Measurements from ENCODE around the gene TREH.
"Not testable (repeated sequence)": the region's sequence is repeated elsewhere in the genome, so short reads cannot be mapped to it uniquely, and the experiment has no call there.

The TREH gene

GRCh38 chr11:118694185-118694584, 14.7 kb upstream of the TREH start:
- Histone ChIP-seq H3K9ac (ENCODE audit: low read depth, low read length) (no peak overlapping the region), H3K27me3 (ENCODE audit: control insufficient read depth, insufficient read depth, low read length) (no peaks in the 10 kb centered on the region), H3K36me3 (ENCODE audit: control insufficient read depth, insufficient read depth, low read length) (no peaks in the 10 kb centered on the region), H3K4me1 (ENCODE audit: control insufficient read depth, insufficient read depth, low read length) (peaks cover 2% of the 10 kb centered on the region), H3K9me3 (ENCODE audit: control insufficient read depth, insufficient read depth, low read length) (no peaks in the 10 kb centered on the region), H3K4me3 (ENCODE audit: low read depth, low read length) (no peak overlapping the region)

DNA sequence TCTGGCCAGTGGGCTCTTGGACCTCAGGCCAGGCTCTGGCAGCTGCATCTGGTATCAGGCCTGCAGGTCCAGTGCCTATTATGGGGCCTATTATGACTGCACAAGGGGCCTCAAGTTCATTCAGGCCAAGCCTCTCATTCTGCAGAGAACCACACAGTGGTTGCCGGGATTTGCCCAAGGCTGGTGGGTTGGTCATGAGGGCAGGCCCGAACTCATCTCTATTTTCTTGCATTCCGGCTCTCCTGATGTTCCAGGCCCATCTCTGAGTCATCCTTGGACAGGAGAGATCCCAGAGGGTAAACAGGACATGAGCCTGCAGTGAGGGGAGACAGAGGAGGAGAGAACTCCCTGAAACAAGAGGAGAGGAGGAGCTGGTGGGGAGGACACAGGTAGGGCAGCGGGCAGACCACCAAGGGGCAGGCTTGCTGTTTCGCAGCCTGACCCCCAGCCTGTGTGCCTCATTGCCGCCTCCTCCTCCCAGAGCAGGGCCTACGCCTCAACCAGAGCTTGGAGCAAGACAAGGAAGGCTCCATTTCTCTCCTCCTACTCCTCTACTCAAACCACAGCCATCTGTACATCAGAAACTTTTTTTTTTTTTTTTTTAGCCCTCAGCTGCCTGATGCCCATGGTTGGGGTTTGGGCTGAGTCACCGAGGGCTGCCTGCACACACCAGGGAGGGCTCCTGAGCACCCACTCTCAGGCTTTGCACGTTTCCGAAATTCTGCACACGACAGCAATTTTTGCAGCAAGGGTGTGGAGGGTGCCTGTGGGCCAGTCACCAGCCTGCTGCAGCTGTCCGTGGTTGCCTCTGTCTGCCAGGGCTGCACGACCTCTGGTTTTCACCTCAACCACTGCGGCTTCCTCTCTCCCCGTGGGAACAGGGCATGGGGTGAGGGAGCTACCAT, 12.7 kb upstream of the TREH start:
- Histone ChIP-seq H3K9me3 (ENCODE audit: control insufficient read depth, insufficient read depth, low read length) (no peaks in the 10 kb centered on the region), H3K4me1 (ENCODE audit: control insufficient read depth, insufficient read depth, low read length) (peaks cover 2% of the 10 kb centered on the region), H3K27me3 (ENCODE audit: control insufficient read depth, insufficient read depth, low read length) (no peaks in the 10 kb centered on the region), H3K4me3 (ENCODE audit: low read depth, low read length) (no peak overlapping the region), H3K9ac (ENCODE audit: low read depth, low read length) (peak overlapping the region; percentile 60), H3K36me3 (ENCODE audit: control insufficient read depth, insufficient read depth, low read length) (no peaks in the 10 kb centered on the region)

DNA sequence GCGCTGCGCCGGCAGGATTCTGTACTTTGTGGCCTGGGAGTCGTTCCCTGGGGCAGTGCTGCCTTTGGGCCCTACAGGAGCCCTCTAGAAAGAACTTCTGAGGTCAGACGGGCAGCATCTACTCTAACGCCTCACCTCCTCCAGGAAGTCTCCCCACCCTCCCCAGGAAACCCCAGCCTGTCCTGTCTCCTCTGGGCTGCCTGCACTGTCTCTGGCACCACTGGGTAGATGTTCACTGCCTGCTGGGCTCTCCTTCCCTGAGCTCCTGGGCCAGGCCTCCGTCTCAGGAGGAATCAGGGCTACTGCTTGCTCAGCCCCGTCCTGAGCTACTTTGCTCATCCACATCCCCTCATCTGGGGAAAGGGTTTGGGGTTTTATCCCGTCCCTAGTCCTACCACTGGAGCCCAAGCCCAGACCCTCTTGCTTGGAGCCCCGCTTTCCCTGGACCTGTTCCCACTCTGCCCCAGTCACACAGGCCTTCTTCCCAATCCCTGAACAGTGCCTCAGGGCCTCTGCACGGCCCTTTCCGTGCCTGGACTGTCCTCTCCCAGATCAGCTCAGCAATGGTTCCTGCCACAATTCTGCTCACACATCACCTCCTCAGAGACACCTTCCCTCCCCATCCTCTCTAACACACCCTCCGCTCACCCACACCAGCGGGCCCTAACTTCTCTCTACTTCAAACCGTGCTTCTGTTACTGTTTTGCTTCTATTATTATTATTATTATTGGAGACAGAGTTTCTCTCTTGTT, 11.3 kb upstream of the TREH start:
- H3K9me3 ChIP-seq (ENCODE audit: control insufficient read depth, insufficient read depth, low read length) = no peaks in the 10 kb centered on the region
- H3K4me1 ChIP-seq (ENCODE audit: control insufficient read depth, insufficient read depth, low read length) = peaks cover 2% of the 10 kb centered on the region
- peak overlapping the region; percentile 16 for H3K9ac ChIP-seq (ENCODE audit: low read depth, low read length)
- H3K4me3 ChIP-seq (ENCODE audit: low read depth, low read length) = no peak overlapping the region
- no peaks in the 10 kb centered on the region for H3K36me3 ChIP-seq (ENCODE audit: control insufficient read depth, insufficient read depth, low read length)
- no peaks in the 10 kb centered on the region for H3K27me3 ChIP-seq (ENCODE audit: control insufficient read depth, insufficient read depth, low read length)

GRCh38 chr11:118689852-118690552, 10.6 kb upstream of the TREH start:
- Histone ChIP-seq H3K9ac (ENCODE audit: low read depth, low read length) (peak overlapping the region; percentile 16), H3K9me3 (ENCODE audit: control insufficient read depth, insufficient read depth, low read length) (no peaks in the 10 kb centered on the region), H3K4me1 (ENCODE audit: control insufficient read depth, insufficient read depth, low read length) (peaks cover 2% of the 10 kb centered on the region), H3K36me3 (ENCODE audit: control insufficient read depth, insufficient read depth, low read length) (no peaks in the 10 kb centered on the region), H3K27me3 (ENCODE audit: control insufficient read depth, insufficient read depth, low read length) (no peaks in the 10 kb centered on the region), H3K4me3 (ENCODE audit: low read depth, low read length) (peak overlapping the region; percentile 44)

DNA sequence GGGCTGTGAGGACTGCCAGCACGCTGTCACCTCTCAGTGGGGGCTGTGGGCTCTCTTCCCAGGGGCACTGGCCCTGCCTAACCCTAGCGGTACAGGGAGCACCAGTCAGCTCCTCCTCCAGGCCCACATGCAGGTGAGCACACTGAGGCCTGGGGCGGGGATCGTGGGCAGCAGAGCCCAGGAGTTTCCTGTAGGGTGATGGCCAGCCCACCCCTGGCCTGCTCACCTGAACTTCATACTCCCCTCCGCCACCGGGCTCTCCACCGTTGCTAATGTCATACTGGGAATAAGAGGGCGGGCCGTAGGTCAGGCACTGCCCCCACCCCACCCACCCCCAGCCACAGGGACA, 10.0 kb upstream of the TREH start:
- peaks cover 2% of the 10 kb centered on the region for H3K4me1 ChIP-seq (ENCODE audit: control insufficient read depth, insufficient read depth, low read length)
- H3K36me3 ChIP-seq (ENCODE audit: control insufficient read depth, insufficient read depth, low read length) = no peaks in the 10 kb centered on the region
- no peaks in the 10 kb centered on the region for H3K9me3 ChIP-seq (ENCODE audit: control insufficient read depth, insufficient read depth, low read length)
- peak overlapping the region; percentile 42 for H3K4me3 ChIP-seq (ENCODE audit: low read depth, low read length)
- H3K27me3 ChIP-seq (ENCODE audit: control insufficient read depth, insufficient read depth, low read length) = no peaks in the 10 kb centered on the region
- H3K9ac ChIP-seq (ENCODE audit: low read depth, low read length) = no peak overlapping the region

GRCh38 chr11:118688851-118689502, 9.5 kb upstream of the TREH start:
- Histone ChIP-seq H3K27me3 (ENCODE audit: control insufficient read depth, insufficient read depth, low read length) (no peaks in the 10 kb centered on the region), H3K4me3 (ENCODE audit: low read depth, low read length) (peak overlapping the region; percentile 42), H3K9ac (ENCODE audit: low read depth, low read length) (no peak overlapping the region), H3K9me3 (ENCODE audit: control insufficient read depth, insufficient read depth, low read length) (no peaks in the 10 kb centered on the region), H3K36me3 (ENCODE audit: control insufficient read depth, insufficient read depth, low read length) (no peaks in the 10 kb centered on the region), H3K4me1 (ENCODE audit: control insufficient read depth, insufficient read depth, low read length) (peaks cover 2% of the 10 kb centered on the region)

DNA sequence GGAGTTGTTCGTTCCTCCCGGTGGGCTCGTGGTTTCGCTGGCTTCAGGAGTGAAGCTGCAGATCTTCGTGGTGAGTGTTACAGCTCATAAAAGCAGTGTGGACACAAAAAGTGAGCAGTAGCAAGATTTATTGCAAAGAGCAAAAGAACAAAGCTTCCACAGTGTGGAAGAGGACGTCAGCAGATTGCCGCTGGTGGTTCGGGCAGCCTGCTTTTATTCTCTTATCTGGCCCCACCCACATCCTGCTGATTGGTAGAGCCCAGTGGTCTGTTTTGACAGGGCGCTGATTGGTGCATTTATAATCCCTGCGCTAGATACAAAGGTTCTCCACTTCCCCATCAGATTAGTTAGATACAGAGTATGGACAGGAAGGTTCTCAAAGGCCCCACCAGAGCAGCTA, 8.9 kb upstream of the TREH start:
- not testable (repeated sequence) for H3K9me3 ChIP-seq (ENCODE audit: control insufficient read depth, insufficient read depth, low read length); H3K27me3 ChIP-seq (ENCODE audit: control insufficient read depth, insufficient read depth, low read length); H3K4me3 ChIP-seq (ENCODE audit: low read depth, low read length); H3K9ac ChIP-seq (ENCODE audit: low read depth, low read length); H3K36me3 ChIP-seq (ENCODE audit: control insufficient read depth, insufficient read depth, low read length); H3K4me1 ChIP-seq (ENCODE audit: control insufficient read depth, insufficient read depth, low read length)

- H3K9ac ChIP-seq (ENCODE audit: low read depth, low read length) = no peak overlapping the region
- no peak overlapping the region for H3K4me3 ChIP-seq (ENCODE audit: low read depth, low read length)
- no peaks in the 10 kb centered on the region for H3K36me3 ChIP-seq (ENCODE audit: control insufficient read depth, insufficient read depth, low read length)
- H3K4me1 ChIP-seq (ENCODE audit: control insufficient read depth, insufficient read depth, low read length) = peaks cover 2% of the 10 kb centered on the region
- H3K9me3 ChIP-seq (ENCODE audit: control insufficient read depth, insufficient read depth, low read length) = no peaks in the 10 kb centered on the region
- no peaks in the 10 kb centered on the region for H3K27me3 ChIP-seq (ENCODE audit: control insufficient read depth, insufficient read depth, low read length)
Measured at GRCh38 chr11:118687906-118688305, 8.5 kb upstream of the TREH start.

DNA sequence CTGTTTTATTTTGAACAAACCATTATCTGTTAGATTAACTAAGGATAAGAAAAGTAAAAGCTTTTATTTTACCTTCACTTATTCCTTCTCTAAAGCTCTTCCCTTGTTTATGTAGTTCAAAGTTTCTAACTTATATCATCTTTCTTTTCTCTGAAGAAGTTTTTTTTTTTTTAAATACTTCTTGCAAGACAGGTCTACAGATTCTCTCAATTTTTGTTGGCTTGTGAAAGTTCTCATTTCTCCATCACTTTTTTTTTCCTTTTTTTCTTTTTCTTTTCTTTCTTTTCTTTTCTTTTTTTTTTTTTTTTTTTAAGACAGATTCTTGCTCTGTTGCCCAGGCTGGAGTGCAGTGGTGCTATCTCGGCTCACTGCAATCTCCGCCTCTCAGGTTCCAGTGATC, 4.7 kb upstream of the TREH start:
- no peaks in the 10 kb centered on the region for H3K36me3 ChIP-seq (ENCODE audit: control insufficient read depth, insufficient read depth, low read length)
- no peaks in the 10 kb centered on the region for H3K9me3 ChIP-seq (ENCODE audit: control insufficient read depth, insufficient read depth, low read length)
- no peak overlapping the region for H3K4me3 ChIP-seq (ENCODE audit: low read depth, low read length)
- no peaks in the 10 kb centered on the region for H3K27me3 ChIP-seq (ENCODE audit: control insufficient read depth, insufficient read depth, low read length)
- H3K4me1 ChIP-seq (ENCODE audit: control insufficient read depth, insufficient read depth, low read length) = peaks cover under 1% of the 10 kb centered on the region
- no peak overlapping the region for H3K9ac ChIP-seq (ENCODE audit: low read depth, low read length)

- not testable (repeated sequence) for H3K4me3 ChIP-seq (ENCODE audit: low read depth, low read length); H3K4me1 ChIP-seq (ENCODE audit: control insufficient read depth, insufficient read depth, low read length); H3K36me3 ChIP-seq (ENCODE audit: control insufficient read depth, insufficient read depth, low read length); H3K9me3 ChIP-seq (ENCODE audit: control insufficient read depth, insufficient read depth, low read length); H3K9ac ChIP-seq (ENCODE audit: low read depth, low read length); H3K27me3 ChIP-seq (ENCODE audit: control insufficient read depth, insufficient read depth, low read length)
Measured at GRCh38 chr11:118682939-118683338, 3.5 kb upstream of the TREH start.

DNA sequence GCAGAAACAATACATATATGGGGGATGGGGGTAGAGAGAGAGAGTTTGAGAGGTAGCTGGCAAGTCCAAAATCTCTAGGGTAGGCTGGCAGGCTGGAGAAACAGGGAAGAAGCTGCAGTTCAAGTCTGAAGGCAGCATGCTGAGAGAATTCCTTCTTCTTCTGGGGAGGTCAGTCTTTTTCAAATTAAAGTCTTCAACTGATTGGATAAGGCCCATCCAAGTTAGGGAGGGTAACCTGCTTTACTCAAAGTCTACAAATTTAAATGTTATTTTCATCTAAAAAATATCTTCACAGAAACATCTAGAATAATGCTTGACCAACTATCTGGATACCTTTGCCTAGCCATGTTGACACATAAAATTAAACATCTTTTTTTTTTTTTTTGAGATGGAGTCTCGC, 2.9 kb upstream of the TREH start:
- H3K9me3 ChIP-seq (ENCODE audit: control insufficient read depth, insufficient read depth, low read length) = no peaks in the 10 kb centered on the region
- H3K36me3 ChIP-seq (ENCODE audit: control insufficient read depth, insufficient read depth, low read length) = no peaks in the 10 kb centered on the region
- no peak overlapping the region for H3K4me3 ChIP-seq (ENCODE audit: low read depth, low read length)
- peaks cover 3% of the 10 kb centered on the region for H3K4me1 ChIP-seq (ENCODE audit: control insufficient read depth, insufficient read depth, low read length)
- no peaks in the 10 kb centered on the region for H3K27me3 ChIP-seq (ENCODE audit: control insufficient read depth, insufficient read depth, low read length)
- H3K9ac ChIP-seq (ENCODE audit: low read depth, low read length) = no peak overlapping the region
